Activated effector memory CD4-positive, alpha-beta T cell treated with anti-CD3 and anti-CD28 coated beads, Interleukin-2, amount 50 U/mL, for 16 hours (primary cell): ENCODE measurements around the gene MCUR1.
"Not testable (repeated sequence)": the region's sequence is repeated elsewhere in the genome, so short reads cannot be mapped to it uniquely, and the experiment has no call there.

ENCODE experiments used
- DNase-seq: peaks from one replicate; pipeline ENCODE4 v3.0.0-alpha.2; 2020

Gene MCUR1

DNA sequence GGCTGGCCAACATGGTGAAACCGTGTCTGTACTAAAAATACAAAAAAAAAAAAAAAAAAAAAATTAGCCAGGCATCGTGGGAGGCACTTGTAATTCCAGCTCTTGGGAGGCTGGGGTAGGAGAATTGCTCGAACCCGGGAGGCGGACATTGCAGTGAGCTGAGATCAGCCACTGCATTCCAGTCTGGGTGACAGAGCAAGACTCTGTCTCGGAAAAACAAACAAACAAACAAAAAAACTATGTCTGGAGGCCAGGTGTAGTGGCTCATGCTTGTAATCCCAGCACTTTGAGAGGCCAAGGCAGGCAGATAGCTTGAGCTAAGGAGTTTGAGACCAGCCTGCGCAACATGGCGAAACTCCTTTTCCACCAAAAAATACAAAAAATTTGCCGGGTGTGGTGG is 38.9 kb downstream of the MCUR1 start:
- DNase-seq = not testable (repeated sequence)

DNA sequence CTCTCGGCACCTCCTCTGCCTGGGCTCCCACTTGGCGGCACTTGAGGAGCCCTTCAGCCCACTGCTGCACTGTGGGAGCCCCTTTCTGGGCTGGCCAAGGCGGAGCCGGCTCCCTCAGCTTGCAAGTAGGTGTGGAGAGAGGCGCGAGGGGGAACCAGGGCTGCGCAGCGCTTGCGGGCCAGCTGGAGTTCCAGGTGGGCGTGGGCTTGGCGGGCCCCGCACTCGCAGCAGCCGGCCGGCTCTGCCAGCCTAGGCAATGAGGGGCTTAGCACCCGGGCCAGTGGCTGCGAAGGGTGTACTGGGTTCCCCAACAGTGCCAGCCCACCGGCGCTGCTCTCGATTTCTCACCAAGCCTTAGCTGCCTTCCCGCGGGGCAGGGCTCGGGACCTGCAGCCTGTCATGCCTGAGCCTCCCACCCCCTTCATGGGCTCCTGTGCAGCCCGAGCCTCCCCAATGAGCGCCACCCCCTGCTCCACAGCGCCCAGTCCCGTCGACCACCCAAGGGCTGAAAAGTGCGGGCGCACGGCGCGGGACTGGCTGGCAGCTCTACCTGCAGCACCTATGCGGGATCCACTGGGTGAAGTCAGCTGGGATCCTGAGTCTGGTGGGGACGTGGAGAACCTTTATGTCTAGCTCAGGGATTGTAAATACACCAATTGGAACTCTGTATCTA is 41.9 kb downstream of the MCUR1 start:
- DNase-seq = not testable (repeated sequence)

DNA sequence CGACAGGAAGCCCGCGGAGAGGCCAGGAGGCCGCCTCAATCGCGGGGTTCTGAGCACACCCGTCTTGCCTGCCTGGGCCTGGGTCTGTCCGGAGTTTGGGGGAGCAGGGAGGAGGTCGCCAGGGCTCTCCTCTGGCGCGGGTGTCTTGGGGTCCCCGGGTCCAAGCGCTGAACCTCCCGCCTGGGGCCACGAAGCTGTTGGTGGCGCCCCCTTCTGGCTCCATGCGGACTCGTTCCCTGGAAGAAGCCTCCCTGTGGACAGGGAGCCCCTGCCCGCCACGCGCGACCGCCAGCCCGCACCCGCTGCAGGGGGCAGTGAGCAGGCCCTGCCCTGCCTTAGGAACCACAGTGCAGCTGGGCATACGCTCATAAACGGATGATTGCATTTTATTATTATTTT is 44.7 kb downstream of the MCUR1 start:
- peak; percentile 72 for DNase-seq

DNA sequence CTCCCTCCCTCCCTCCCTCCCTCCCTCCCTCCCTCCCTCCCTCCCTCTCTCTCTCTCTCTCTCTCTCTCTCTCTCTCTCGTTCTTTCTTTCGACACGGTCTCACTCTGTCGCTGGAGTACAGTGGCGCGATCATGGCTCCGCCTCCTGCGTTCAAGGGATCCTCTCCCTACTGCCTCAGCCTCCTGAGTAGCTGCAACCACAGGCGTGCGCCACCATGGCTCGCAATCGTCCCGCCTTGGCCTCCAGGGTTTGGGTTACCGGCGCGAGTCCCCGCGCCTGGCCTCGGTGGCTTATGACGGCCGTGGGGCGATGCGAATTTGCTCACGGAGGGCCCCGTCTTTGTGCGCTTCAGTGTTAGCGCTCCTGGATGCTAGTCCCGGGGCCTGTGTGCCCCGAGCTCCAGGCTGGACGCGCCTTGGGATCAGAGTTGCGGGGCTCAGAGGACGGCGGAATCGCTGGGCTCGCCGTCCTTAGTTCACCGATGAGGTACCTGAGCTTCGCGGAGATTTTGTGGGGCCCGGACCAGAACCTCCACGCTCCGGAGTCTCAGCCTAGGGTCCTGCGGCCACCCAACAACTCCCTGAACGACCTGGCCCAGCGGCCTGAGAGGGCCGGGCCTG is 45.2 kb downstream of the MCUR1 start:
- no peak for DNase-seq

DNA sequence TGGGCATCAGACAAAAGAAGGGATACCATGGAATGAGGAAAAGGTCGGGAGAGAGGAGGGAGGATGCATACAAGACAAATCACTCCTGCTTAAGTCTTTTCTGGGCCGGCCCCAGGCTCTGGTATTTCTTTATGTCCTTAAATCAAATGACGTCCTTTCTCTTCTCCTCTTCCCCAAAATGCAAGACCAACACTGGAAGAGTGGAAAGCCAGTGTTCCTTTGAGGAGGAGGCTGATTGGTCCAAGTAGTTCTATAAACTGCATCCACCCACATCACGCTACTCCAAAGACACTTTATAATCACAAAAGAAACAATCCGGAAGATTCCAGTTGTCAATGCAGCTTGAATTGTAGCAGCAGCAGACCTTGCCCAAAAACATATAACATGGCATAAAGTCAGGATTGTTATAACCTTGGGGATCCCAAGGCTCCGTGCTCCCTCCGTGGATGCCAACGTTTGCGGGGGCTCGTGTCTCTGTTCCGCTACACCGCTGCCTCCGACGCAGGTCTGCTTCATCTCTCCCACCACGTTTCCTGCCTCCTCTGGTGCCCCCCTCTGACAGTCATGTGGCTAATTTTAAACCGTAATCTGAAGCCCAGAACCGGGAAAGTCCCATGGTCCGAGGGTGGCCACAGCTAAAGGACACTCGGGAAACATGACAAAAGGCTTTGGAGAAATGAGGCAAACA is 47.1 kb downstream of the MCUR1 start:
- DNase-seq = peak; percentile 73

DNA sequence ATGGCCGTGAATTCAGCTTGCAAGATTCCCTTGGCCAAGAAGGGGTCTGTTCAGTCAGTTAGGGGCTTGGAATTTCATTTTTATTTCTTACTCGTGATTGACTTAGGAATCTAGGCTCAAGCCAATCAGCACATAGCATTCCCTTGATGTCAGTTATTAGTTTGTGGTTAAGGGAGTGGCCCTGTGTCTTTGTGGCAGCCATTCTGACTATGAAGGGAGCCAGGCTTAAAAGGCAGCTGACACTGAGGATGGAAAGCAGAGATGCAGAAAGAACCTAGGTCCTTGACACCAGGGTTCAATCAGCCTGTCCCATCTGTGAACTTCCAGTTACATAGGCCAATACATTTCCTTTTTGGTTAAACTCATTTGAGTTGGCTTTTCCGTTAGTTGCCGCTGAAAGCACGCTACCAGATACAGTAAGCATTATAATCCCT is 48.1 kb downstream of the MCUR1 start:
- DNase-seq = no peak

DNA sequence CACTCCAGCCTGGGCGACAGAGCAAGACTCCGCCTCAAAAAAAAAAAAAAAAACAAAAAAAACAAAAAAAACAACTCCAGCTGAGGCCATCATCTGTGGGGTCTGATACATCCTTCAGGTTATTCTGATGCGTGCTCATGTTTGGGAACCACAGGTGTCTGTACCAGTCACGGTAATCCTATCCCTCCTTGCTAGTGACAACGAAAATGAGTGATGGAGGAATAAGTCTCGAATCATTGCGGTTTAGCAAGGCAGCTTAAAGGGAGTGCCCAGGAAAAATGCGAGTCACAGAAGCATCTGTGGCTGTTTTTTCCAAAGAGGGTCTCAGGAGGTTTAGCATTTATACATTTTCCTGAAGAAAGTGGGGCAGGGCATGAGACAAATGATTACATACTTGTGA is 48.8 kb downstream of the MCUR1 start:
- no peak for DNase-seq

DNA sequence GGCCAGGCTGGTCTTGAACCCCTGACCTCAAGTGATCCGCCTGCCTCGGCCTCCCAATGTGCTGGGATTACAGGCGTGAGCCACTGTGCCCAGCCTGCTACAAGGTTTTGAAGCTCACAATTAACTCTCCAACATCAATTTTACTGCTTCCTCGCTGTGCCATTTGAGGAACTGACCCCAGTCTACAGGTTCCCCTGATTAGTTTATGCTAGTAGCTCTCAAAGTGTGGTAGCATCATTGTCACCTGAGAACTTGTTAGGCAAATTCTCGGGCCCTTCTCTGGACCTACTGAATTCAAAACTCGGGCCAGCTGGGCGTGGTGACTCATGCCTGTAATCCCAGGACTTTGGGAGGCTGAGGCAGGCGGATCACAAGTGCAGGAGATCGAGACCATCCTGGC is 49.4 kb downstream of the MCUR1 start:
- no peak for DNase-seq

DNA sequence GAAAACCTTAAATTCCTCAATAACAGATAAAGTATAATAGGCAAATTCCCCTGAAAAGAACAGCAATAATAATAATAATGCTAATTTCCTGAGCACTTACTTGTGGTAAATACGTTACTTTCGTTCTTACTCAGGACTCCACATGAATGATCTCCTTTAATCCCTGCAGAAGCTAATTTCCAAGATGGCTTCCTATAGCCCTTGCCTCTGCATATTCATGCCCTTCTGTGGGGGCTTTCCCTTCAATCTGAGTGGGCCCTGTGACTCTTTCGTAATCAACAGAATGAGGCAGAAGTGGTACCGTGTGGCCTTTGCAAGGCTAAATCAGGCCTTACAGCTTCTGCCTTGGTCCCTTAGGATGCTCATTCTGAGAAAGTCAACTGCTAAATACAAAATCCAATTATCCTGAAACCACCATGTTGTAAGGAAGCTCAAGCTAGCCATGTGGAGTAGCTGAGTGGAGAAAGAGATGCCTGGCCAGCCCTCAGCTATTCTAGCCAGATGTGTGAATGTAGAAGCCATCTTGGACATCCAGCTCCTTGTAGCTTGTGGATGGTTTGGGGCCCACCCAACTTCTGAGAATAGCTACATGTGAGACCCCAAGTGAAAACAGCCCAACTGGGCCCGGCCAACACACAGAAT is 50.5 kb downstream of the MCUR1 start:
- DNase-seq = no peak

DNA sequence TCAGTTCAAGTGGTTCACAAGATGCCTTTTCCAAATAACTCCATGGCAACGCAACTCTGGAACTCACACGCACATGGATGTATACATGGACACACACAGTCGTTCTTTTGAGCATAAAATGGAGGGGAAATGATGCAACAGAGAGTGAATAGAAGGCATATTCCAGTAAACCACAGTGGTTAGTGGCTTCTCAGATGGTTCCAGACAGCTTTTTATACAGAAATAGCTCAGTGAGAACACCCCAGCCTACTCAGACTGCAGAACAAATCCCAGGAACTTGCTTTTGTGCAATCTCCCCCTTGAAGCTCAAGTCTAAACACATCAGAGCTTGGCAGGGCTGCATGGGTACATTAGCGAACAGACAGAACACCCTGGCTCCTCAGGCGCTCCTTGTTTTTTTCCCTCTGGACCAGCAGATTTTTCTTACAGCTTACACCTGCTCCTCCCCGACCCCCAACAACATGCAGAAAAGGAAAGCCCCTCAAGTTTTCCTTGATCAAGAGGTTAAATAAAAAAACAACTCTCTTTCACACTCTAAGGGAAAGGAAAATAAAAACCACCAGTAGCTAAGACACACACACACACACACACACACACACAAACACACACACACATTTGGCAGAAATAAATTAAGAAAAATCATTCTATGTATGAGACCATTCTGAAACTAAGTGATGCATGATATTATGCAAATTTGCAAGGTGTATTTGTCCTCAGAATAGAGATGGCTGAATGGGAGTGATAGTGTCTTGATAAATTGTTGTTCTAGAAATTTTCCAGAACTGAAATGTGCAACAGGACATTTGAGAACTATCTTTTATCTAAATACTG is 51.5 kb downstream of the MCUR1 start:
- DNase-seq = no peak

DNA sequence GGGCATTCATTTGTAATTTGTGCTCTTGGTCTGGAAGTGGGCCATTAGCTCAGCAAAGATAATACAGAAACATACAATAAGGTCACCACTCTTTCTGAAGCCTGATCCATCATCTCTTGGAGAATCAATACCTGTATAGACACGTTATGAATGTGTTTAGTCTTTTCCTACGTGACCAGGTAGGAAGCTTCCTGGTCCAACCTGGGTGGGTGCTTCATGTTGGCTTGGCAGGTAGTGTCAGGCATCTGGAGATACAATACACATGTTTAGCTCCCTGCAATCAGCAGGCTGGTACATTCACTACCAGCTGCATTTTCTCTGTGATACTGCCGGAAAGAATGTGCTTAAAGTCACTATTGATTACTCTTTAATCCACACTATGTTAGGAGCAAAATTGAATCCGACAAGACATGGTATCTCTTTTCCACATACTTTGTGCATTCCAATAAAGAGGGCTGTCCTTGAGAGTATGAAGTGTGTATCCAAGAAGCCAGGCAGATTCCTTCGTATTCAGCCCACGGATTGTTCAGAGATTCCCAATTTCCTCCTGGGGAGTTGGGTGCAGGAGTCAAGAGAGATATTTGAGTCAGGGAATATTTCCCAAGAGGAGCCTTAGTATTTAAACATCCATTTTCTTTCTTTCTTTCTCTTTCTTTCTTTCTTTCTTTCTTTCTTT is 52.9 kb downstream of the MCUR1 start:
- DNase-seq = no peak

DNA sequence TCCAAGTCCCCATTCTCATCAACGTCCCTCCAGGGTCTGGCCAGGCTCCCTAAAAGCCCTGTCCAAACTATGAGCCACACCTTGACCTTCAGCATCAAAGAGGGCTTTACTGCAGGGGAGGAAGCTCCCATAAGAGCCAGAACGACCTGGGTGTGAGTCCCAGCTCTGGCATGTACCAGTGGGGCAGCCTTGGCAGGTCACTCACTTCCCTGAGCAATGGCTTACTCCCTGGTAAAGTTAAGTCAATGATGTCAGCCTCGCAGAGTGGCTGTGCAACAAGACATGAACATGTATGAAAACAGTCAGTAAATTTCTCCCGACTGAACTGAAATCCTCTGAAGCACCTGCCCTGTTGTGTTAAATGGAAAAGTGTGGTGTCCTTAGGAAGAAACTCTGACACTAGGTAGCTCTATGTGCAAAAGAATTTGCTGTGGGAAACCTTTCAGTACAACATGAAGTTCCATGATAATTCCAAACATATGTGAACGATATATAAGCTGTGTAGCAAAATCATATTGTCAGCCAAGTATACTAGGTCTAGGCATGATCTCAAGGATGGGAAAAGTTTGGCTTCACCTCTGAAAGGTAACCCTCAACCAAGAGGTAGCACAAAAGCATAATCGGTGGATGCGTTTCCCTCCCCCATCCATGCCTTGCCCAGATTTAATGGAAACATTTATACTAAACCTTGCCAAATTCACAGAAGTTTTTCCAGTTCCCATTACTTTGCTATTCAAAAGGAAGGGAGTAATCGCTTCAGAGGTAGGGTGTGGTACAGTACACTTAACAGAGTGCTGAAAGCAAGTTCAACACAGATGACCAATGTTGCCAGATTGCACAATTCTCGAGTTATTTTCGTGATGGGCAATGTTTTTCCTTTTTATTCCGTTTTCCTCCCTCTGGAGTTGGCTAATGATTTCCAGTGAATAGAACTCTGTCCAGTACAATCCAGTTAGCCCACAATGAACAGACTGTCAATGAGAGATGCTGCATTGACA is 53.8 kb downstream of the MCUR1 start:
- no peak for DNase-seq

DNA sequence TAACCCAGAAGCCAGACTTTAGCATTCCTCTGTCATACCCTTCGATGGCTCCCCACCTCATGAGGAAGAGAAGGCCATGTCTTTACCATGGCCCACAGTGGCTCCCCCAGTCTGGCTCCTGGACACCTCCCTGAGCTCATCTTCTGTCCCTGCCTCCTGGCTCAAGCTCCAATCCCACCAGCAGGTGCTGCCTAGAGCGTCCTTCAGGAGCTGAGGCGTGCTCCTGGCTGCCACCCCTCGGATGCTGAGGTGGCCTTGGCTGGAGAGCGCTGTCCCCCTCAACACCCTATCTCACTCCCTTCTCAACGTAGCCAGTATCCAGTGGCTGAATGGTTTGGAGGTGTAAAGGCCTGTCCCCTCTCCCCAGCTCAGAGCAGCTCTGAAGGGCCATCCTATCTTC is 55.3 kb downstream of the MCUR1 start:
- DNase-seq = no peak

DNA sequence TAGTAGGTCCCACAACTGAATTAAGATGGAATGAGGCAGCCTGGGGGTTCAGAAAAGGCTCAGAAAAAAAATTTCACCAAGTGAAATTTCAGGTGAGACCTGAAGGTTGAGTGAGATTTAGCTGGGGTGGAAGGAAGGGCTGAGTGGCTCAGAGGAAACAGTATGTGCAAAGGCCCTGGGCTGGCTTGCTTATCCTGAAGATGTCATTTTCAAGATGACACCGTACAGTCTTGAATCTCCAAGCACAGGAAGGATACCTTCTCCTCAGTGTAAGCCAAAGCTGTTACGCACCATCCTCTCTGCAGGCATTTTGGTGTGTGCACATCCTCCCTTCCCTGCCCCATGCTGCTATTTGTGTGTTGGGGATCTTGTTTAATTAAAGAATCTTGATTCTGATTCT is 59.7 kb downstream of the MCUR1 start:
- DNase-seq = no peak

DNA sequence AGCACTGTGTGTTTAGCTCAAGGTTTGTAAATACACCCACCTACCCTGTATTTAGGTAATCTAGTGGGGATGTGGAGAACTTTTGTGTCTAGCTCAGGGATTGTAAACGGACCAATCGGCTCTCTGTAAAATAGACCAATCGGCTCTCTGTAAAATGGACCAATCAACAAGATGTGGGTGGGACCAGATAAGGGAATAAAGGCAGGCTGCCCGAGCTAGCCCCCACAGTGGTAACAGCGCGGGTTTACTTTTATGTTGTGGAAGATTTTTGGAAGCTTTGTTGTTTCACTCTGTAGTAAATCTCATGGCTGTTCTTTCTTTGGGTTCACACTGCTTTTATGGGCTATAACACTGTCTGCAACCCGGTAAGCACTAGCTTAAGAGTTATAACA is 70.6 kb downstream of the MCUR1 start:
- DNase-seq = no peak

DNA sequence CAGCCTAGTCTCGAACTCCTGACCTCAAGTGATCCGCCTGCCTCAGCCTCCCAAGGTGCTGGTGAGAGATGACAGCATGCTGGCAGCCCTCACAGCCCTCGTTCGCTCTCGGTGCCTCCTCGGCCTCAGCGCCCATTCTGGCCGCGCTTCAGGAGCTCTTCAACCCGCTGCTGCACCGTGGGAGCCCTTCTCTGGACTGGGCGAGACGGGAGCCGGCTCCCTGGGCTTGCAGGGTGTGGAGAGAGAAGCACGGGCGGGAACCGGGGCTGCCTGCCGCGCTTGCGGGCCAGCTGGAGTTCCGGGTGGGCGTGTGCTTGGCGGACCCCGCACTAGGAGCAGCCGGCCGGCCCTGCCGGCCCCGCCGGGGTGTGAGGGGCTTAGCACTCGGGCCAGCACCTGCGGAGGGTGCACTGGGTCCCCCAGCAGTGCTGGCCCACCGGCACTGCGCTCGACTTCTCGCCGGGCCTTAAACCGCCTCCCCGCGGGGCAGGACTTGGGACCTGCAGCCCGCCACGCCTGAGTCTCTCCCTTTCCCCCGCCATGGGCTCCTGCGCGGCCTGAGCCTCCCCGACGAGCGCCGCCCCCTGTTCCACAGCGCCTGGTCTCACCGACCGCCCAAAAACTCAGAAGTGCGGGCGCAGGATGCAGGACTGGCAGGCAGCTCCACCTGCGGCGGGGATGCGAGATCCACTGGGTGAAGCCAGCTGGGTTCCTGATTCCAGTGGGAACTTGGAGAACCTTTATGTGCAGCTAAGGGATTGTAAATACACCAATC is 71.2 kb downstream of the MCUR1 start:
- no peak for DNase-seq

DNA sequence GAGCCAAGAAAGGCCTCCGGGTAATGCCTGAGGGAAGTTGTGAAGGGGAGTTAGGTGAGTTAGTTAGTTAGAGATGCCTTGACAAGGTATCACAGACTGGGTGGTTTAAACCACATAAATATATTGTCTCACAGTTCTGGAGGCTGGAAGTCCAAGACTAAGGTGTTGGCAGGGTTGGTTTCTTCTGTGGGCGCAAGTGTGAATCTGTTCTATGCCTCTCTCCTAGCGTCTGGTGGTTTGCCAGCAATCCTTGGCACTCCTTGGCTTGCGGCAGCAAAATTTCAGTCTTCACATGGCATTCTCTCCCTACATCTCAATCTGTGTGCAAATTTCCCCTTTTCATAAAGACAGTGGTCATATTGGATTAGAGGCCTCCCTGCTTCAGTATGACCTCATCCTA is 73.0 kb downstream of the MCUR1 start:
- DNase-seq = no peak
